Measurements from ENCODE around the gene EML1.

Gene EML1

GRCh38 chr14:99971087-99971940, 178.1 kb downstream of the EML1 start:
- DNase-seq = peak; percentile 81

GRCh38 chr14:99971941-99972747, 178.9 kb downstream of the EML1 start:
- DNase-seq = peak; percentile 59

GRCh38 chr14:99972748-99973466, 179.7 kb downstream of the EML1 start:
- peak; percentile 28 for DNase-seq

- DNase-seq = no peak
Observed at GRCh38 chr14:99975190-99975589, 182.0 kb downstream of the EML1 start.

GRCh38 chr14:99976021-99976420, 182.8 kb downstream of the EML1 start:
- DNase-seq = no peak

- DNase-seq = no peak
Observed at GRCh38 chr14:99976681-99977080, 183.5 kb downstream of the EML1 start.

DNA sequence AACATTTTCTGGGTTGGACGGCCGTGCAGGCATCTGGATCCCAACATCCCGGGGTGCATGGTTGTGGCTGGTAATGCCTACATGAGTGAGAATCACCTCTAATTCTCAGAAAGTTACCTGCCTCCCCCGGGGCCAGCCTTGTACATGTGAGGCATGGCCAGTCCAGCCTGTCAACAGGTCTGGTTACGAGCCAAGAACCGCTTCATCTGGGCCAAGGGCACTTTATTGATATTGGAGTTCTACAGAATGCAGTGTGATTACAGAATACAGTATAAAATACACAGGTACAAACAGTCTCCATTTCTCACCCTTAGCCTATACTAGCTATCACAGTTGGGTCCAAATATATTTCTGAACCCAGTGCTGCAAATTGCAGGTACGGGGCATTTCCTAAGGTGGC, 187.1 kb downstream of the EML1 start:
- no peak for DNase-seq

DNA sequence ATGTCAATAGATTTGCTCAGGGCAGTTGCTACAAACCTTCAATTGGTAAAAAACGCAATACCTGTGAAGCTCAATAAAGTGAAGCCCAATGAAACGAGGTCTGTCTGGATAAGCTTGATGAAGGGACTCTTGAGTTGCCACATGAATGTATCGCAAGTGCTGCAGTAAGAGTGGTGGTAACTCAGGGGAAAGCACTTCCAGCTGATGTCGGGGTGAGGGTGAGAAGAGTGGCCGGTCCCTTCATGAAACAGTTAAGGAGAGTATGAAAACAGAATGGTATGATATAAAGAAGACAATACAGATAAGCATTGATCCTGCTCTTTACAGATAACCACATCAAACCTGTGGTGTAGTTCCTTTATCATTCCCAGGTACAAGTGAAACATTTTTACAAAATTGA, 188.6 kb downstream of the EML1 start:
- DNase-seq = peak; percentile 26

- DNase-seq = peak; percentile 77
Observed at GRCh38 chr14:99982537-99983250, 189.5 kb downstream of the EML1 start.

DNA sequence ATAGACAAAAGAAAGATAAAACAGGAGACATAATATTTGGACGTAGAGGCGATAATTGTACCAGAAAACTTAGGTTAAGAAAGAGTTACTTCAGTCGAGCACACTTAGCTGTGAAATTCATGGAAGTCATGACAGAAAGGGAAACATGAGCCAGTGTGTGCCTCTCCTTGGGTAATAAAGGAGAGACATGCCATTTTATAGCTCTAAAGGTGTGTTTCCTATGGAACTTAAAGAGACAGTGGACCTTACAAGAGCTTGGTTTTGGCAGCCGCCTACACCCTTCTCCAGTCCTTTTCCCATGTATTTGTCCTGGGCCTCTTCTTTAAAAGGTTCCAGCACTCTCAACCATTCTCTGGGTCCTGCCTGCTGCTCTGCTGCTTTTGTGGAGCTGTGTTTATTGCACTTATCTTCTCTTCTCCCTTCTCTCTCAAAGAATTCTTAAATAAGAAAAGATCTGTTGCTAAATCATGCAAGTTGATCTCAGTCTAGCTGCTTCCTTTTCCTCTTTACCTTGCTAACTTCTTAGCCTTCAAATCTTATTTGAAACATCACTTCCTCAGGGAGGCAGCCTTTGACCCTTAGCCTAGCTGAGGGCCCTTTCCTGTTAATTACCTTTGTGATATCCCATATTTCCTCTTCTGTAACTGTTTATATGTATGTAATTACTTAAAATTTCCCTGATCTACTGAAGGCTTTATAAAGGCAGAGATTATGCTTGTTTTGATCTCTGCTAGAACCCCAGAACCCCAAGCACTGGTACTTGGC, 190.2 kb downstream of the EML1 start:
- DNase-seq = no peak

- DNase-seq = no peak
Observed at GRCh38 chr14:99984036-99984435, 190.8 kb downstream of the EML1 start.

GRCh38 chr14:99986396-99986795, 193.2 kb downstream of the EML1 start:
- no peak for DNase-seq

DNA sequence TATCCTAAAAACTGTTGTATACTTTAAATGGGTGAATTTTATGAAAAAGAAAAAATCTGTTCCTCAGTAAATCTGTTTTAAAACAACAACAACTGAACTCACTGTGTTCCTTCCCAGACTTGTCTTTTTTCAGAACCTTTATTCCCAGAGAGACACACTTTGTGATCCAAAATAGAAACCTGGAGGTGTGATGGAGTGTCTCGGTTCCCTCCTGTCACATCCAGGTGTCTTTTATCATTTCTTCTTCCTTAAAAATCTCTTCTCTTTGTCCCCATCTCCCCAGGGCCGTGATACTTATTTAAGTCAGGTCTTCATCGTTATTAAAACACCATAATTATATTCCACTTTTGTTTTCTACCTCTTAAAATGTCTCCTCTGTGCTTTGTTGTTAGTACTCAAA, 195.8 kb downstream of the EML1 start:
- no peak for DNase-seq

DNA sequence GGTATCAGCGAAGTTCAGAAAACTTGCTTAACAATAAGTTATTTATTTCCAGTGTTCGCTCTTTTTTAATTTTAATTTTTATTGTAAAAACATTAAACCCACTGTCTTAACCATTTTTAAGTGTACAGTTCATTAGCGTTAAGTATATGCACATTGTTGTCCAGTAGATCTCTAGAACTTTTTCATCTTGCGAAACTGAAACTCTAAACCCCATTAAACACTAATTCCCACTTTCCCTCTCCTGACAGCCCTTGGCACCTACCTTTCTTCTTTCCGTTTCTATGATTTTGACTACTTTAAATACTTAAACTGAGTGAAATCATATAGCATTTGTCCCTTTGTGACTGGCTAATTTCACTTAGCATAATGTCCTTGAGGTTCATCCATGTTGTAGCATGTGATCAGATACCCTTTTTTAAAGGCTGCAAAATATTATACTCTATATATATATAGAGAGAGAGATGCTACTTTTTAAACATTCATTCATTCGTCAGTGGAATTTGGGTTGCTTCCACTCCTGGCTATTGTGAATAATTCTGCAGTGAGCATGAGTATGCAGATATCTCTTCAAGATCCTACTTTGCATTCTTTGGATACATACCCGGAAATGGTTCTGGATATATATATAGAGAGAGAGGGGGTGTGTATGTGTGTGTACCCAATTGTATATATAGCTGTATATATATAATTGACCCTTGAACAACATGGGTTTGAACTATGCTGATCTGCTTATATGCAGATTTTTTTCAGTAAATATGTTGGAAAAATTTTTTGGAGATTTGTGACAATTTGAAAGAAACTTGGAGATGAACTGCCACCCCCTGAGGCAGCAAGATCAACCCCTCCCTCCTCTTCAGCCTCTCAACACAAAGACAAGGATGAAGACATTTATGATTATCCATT, 197.3 kb downstream of the EML1 start:
- DNase-seq = no peak

DNA sequence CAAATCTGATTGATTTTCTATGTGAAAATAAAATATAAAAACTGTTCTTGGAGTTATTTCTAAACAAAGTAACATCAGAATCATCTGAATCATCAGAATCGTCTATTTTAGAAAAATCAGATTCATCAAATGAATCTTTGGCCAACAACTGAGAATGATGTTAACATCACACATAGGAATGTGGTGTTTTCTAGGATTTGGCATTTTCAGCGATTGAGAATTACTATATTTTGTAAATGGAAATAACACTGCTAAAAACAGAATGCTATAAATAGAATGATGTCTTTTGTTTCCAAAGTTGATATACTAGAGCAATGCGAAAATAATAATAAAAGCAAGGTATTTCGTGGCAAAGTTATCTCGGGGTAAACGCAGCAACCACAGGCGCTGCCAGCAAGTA, 198.1 kb downstream of the EML1 start:
- DNase-seq = no peak

All from hematopoietic multipotent progenitor cell treated with erythropoietin and hydrocortisone succinate and interleukin-3 and kit ligand, for 8 days (in vitro differentiated cells).